K562 (cell line): ENCODE results near the gene NUBPL. TPM values are rescaled to one million over a fixed set of nuclear protein-coding genes. Genes with fewer than 3 reads are reported as not detected.

Source experiments
- BCOR ChIP-seq: fragments of 450-650 bp; IDR thresholded peaks from 2 replicates; pipeline ENCODE4 v1.6.1; 2016
- CGGBP1 ChIP-seq: fragments of 250-450 bp; sonication (Bioruptor Pico); IDR thresholded peaks from 2 replicates; pipeline ENCODE4 v1.9.0; 2021; ENCODE audit warnings: mild to moderate bottlenecking
- ELF4 ChIP-seq: fragments of 450-650 bp; formaldehyde crosslinking; IDR thresholded peaks from 2 replicates; pipeline ENCODE4 v1.4.0; 2022; ENCODE audit warnings: missing genetic modification characterization
- GATA2 ChIP-seq: sonication (generic); formaldehyde crosslinking; IDR thresholded peaks from 2 replicates; pipeline ENCODE4 v1.4.0; 2020; ENCODE audit warnings: mild to moderate bottlenecking, missing genetic modification reagents
- GMEB1 ChIP-seq: fragments of 250-450 bp; sonication (Bioruptor Pico); IDR thresholded peaks from 2 replicates; pipeline ENCODE4 v1.4.0; 2020; ENCODE audit warnings: mild to moderate bottlenecking
- HDAC3 ChIP-seq: fragments of 450-650 bp; IDR thresholded peaks from 2 replicates; pipeline ENCODE4 v1.6.1; 2018; ENCODE audit warnings: borderline replicate concordance, mild to moderate bottlenecking, moderate library complexity; ENCODE audit not compliant: partially characterized antibody
- MAFG ChIP-seq: fragments of 450-650 bp; conservative IDR thresholded peaks from 2 replicates; pipeline ENCODE4 v1.6.1; 2016; ENCODE audit warnings: missing genetic modification characterization, missing compliant biosample characterization
- MAZ ChIP-seq, 2 experiments: fragments of 450-650 bp in 1 of 2; sonication (generic) in 1 of 2; formaldehyde crosslinking; IDR thresholded peaks in 1 of 2; conservative IDR thresholded peaks in 1 of 2; 2 replicates each; pipeline versions ENCODE4 v1.4.0 to v1.5.0; 2020; ENCODE audit warnings: mild to moderate bottlenecking in 1 of 2, missing genetic modification reagents in 1 of 2
- SIX5 ChIP-seq, 2 experiments: IDR thresholded peaks; 2 replicates each; pipeline ENCODE4 v1.6.1; 2011; ENCODE audit warnings: low read length in 2 of 2, borderline replicate concordance in 1 of 2, low read depth in 1 of 2, mild to moderate bottlenecking in 1 of 2, moderate library complexity in 1 of 2; ENCODE audit not compliant: insufficient read depth in 1 of 2
- WHSC1 ChIP-seq: IDR thresholded peaks from one replicate; pipeline ENCODE4 v1.6.1; 2012; ENCODE audit warnings: low read length, control low read depth, inconsistent platforms
- ZFPM2 ChIP-seq: fragments of 250-450 bp; sonication (Bioruptor Pico); IDR thresholded peaks from 2 replicates; pipeline ENCODE4 v1.5.1; 2022; ENCODE audit warnings: mild to moderate bottlenecking
- ZNF589 ChIP-seq: fragments of 200-800 bp; sonication (Bioruptor generic); IDR thresholded peaks from 2 replicates; pipeline ENCODE4 v1.6.1; 2016; ENCODE audit warnings: low read depth, missing genetic modification characterization, missing compliant biosample characterization
- ZNF699 ChIP-seq: fragments of 250-450 bp; sonication (Bioruptor Pico); IDR thresholded peaks from 2 replicates; pipeline ENCODE4 v1.8.0; 2021; ENCODE audit warnings: mild to moderate bottlenecking, moderate library complexity; ENCODE audit not compliant: insufficient replicate concordance
- ZNF766 ChIP-seq: fragments of 200-800 bp; sonication (Bioruptor generic); conservative IDR thresholded peaks from 2 replicates; pipeline ENCODE4 v1.6.1; 2016; ENCODE audit warnings: missing genetic modification characterization, missing compliant biosample characterization
- polyA plus RNA-seq, 8 experiments: library from polyadenylated mRNA; depleted of rRNA in 4 of 8; stranded (reverse) in 5 of 8; unstranded in 3 of 8; fragments of >200 nt; fragmentation: Nextera tagmentation in 2 of 8; fragmentation: Illumina TruSeq in 1 of 8; extraction: Ambion mirVana in 2 of 8; extraction: Trizol in 1 of 8; gene quantifications; 2 replicates each; pipeline versions ENCODE4 v1.2.1 to v1.2.3, GENCODE V29; 2011 to 2014; ENCODE audit warnings: inconsistent platforms in 1 of 8, missing spikeins in 1 of 8
- total RNA-seq, 7 experiments: library from RNA; depleted of rRNA in 6 of 7; stranded (reverse); fragments of >200 nt in 6 of 7; fragmentation: Illumina TruSeq in 2 of 7; extraction: Trizol in 2 of 7; gene quantifications; 2 replicates each; pipeline versions ENCODE4 v1.2.1 to v1.2.3, GENCODE V29; 2011 to 2021; ENCODE audit warnings: low replicate concordance in 1 of 7
- TF ChIP-seq, protein P1 (sequence below): IDR thresholded peaks from 2 replicates; pipeline ENCODE4 v1.6.1; 2011; ENCODE audit not compliant: insufficient read length; ENCODE audit errors: extremely low read depth
- TF ChIP-seq, protein P2 (sequence below), 2 experiments: IDR thresholded peaks; 2 replicates each; pipeline ENCODE4 v1.6.1; 2011; ENCODE audit warnings: borderline replicate concordance in 1 of 2, control low read depth in 1 of 2, low read depth in 1 of 2, low read length in 1 of 2, mild to moderate bottlenecking in 1 of 2, mixed read lengths in 1 of 2, moderate library complexity in 1 of 2; ENCODE audit not compliant: insufficient read depth in 1 of 2, insufficient read length in 1 of 2, poor library complexity in 1 of 2, severe bottlenecking in 1 of 2; ENCODE audit errors: extremely low read depth in 1 of 2
- TF ChIP-seq, protein P3 (sequence below): fragments of 450-650 bp; IDR thresholded peaks from 2 replicates; pipeline ENCODE4 v1.6.1; 2017; ENCODE audit warnings: mild to moderate bottlenecking, moderate library complexity
- TF ChIP-seq, protein P4 (sequence below): sonication (generic); formaldehyde crosslinking; IDR thresholded peaks from 2 replicates; pipeline ENCODE4 v1.8.1; 2023; ENCODE audit warnings: mild to moderate bottlenecking, missing genetic modification reagents, moderate library complexity
- TF ChIP-seq, protein P5 (sequence below): fragments of 250-450 bp; sonication (Bioruptor Pico); IDR thresholded peaks from 2 replicates; pipeline ENCODE4 v1.4.0; 2020

Gene NUBPL
- total and polyA plus RNA-seq, 9 of the 15 experiments (the other 6 are each of a cell fraction or from before 2014, with no cell fraction given): 3.2 to 8.7 (median 6.1) TPM

- TF ChIP-seq, protein P1, sequence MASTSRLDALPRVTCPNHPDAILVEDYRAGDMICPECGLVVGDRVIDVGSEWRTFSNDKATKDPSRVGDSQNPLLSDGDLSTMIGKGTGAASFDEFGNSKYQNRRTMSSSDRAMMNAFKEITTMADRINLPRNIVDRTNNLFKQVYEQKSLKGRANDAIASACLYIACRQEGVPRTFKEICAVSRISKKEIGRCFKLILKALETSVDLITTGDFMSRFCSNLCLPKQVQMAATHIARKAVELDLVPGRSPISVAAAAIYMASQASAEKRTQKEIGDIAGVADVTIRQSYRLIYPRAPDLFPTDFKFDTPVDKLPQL: no peak
- peak; percentile 24; the same call in 1 of the 2 replicates for TF ChIP-seq BCOR
- TF ChIP-seq GMEB1 (CRISPR knock-in tag): peak; percentile 49; the same call in 1 of the 2 replicates
- TF ChIP-seq, protein P2, sequence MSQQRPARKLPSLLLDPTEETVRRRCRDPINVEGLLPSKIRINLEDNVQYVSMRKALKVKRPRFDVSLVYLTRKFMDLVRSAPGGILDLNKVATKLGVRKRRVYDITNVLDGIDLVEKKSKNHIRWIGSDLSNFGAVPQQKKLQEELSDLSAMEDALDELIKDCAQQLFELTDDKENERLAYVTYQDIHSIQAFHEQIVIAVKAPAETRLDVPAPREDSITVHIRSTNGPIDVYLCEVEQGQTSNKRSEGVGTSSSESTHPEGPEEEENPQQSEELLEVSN (IDR thresholded peaks at IDR 0.05; ENCODE audit: borderline replicate concordance in 1 of 2, extremely low read depth in 1 of 2, insufficient read depth in 1 of 2, insufficient read length in 1 of 2, low read depth in 1 of 2, low read length in 1 of 2, poor library complexity in 1 of 2, severe bottlenecking in 1 of 2): no peak
- peak; percentile 43; the same call in 1 of the 2 replicates for TF ChIP-seq GATA2
- no peak for TF ChIP-seq CGGBP1 (CRISPR knock-in tag)
- no peak for TF ChIP-seq ZFPM2 (CRISPR knock-in tag)
- TF ChIP-seq, protein P3, sequence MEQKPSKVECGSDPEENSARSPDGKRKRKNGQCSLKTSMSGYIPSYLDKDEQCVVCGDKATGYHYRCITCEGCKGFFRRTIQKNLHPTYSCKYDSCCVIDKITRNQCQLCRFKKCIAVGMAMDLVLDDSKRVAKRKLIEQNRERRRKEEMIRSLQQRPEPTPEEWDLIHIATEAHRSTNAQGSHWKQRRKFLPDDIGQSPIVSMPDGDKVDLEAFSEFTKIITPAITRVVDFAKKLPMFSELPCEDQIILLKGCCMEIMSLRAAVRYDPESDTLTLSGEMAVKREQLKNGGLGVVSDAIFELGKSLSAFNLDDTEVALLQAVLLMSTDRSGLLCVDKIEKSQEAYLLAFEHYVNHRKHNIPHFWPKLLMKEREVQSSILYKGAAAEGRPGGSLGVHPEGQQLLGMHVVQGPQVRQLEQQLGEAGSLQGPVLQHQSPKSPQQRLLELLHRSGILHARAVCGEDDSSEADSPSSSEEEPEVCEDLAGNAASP: no peak
- no peak for TF ChIP-seq HDAC3
- no peak for TF ChIP-seq MAFG (tag)
- TF ChIP-seq ELF4: no peak
- no peak for TF ChIP-seq WHSC1
- TF ChIP-seq ZNF589 (CRISPR knock-in tag): no peak
- TF ChIP-seq ZNF699: no peak
- TF ChIP-seq, protein P4, sequence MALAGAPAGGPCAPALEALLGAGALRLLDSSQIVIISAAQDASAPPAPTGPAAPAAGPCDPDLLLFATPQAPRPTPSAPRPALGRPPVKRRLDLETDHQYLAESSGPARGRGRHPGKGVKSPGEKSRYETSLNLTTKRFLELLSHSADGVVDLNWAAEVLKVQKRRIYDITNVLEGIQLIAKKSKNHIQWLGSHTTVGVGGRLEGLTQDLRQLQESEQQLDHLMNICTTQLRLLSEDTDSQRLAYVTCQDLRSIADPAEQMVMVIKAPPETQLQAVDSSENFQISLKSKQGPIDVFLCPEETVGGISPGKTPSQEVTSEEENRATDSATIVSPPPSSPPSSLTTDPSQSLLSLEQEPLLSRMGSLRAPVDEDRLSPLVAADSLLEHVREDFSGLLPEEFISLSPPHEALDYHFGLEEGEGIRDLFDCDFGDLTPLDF (CRISPR knock-in tag): no peak
- peak; percentile 22 to 38; a peak in 2 of 4 replicates for TF ChIP-seq MAZ (CRISPR knock-in tag; conservative IDR thresholded peaks at IDR 0.05 in 1 of 2, IDR thresholded peaks at IDR 0.05 in 1 of 2)
- TF ChIP-seq, protein P5, sequence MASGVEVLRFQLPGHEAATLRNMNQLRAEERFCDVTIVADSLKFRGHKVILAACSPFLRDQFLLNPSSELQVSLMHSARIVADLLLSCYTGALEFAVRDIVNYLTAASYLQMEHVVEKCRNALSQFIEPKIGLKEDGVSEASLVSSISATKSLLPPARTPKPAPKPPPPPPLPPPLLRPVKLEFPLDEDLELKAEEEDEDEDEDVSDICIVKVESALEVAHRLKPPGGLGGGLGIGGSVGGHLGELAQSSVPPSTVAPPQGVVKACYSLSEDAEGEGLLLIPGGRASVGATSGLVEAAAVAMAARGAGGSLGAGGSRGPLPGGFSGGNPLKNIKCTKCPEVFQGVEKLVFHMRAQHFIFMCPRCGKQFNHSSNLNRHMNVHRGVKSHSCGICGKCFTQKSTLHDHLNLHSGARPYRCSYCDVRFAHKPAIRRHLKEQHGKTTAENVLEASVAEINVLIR: peak; percentile 94
- TF ChIP-seq ZNF766: no peak
- TF ChIP-seq SIX5 (IDR thresholded peaks at IDR 0.05; ENCODE audit: borderline replicate concordance in 1 of 2, insufficient read depth in 1 of 2, low read depth in 1 of 2, low read length in 2 of 2): peak in 1 of 2 experiments; percentile 7; a peak in 1 of 4 replicates
Observed at GRCh38 chr14:31561155-31561846, at the start of gene NUBPL (continued).
